Stomach (tissue), 4 donors: ENCODE data around the gene ABCC8.

Experiments used
- EP300 ChIP-seq: sonication (generic); formaldehyde crosslinking; IDR thresholded peaks from one replicate; pipeline ENCODE4 v1.6.1; 2017; ENCODE audit warnings: antibody characterized with exemption
- POLR2A ChIP-seq, 4 donors: fragments of 450-650 bp; IDR thresholded peaks; one replicate each; pipeline ENCODE4 v1.6.1; 2016; ENCODE audit warnings: antibody characterized with exemption in 4 of 4, control low read depth in 2 of 4, mild to moderate bottlenecking in 1 of 4, moderate library complexity in 1 of 4
- TF ChIP-seq, protein P1 (sequence below), 7 experiments: fragments of 450-650 bp in 4 of 7; fragments of 200-600 bp in 3 of 7; sonication (generic) in 3 of 7; IDR thresholded peaks; one replicate each; pipeline ENCODE4 v1.5.1; 2016 to 2019; ENCODE audit warnings: antibody characterized with exemption in 7 of 7, control low read depth in 2 of 7, mild to moderate bottlenecking in 1 of 7

DNA sequence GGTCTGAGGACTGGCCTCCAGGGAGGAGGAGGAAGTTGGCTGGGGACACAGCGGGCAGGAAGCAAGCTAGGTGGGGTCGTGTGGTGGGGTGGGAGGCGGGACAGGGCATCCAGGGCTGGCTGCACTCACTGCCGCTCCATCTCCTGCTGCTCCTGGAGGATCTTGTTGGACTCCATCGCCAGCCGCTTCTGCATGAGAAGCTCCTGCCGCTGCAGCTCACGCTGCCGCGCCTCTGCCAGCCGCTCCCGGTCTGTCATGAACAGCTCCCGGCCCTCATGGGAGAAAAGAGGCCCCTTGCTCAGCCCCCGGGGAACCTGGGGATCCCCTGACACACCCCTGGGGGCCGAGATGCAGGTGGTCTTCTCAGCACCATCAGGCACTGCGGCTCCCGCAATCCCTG lies 46.0 kb upstream of the ABCC8 start:
- TF ChIP-seq, protein P1, sequence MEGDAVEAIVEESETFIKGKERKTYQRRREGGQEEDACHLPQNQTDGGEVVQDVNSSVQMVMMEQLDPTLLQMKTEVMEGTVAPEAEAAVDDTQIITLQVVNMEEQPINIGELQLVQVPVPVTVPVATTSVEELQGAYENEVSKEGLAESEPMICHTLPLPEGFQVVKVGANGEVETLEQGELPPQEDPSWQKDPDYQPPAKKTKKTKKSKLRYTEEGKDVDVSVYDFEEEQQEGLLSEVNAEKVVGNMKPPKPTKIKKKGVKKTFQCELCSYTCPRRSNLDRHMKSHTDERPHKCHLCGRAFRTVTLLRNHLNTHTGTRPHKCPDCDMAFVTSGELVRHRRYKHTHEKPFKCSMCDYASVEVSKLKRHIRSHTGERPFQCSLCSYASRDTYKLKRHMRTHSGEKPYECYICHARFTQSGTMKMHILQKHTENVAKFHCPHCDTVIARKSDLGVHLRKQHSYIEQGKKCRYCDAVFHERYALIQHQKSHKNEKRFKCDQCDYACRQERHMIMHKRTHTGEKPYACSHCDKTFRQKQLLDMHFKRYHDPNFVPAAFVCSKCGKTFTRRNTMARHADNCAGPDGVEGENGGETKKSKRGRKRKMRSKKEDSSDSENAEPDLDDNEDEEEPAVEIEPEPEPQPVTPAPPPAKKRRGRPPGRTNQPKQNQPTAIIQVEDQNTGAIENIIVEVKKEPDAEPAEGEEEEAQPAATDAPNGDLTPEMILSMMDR (IDR thresholded peaks at IDR 0.05), result no peak
- TF ChIP-seq POLR2A (IDR thresholded peaks at IDR 0.05), result no peak
- no peak for TF ChIP-seq EP300
